CD4-positive, CD25-positive, alpha-beta regulatory T cell (primary cell): Measurements from ENCODE around the gene TAF1C. TPM values are rescaled to one million over a fixed set of nuclear protein-coding genes. Genes with fewer than 3 reads are reported as not detected.
"Not testable (repeated sequence)": the region's sequence is repeated elsewhere in the genome, so short reads cannot be mapped to it uniquely, and the experiment has no call there.

Experiments
- ATAC-seq, 2 donors: fragments of 150-1000 bp; cut with Tn5 transposase; one replicate each; pipeline ENCODE4 v1.10.0; 2021; ENCODE audit warnings: low read depth in 2 of 2, moderate number of reproducible peaks in 2 of 2, moderate library complexity in 1 of 2
- DNase-seq, 3 donors: peaks; one replicate each; pipeline versions ENCODE4 v3.0.0 to v3.0.0-alpha.2; 2012 to 2022; ENCODE audit warnings: mixed read lengths in 1 of 3
- H3K27ac ChIP-seq: one replicate; pipeline ENCODE4 v1.7.0; 2013; ENCODE audit warnings: mild to moderate bottlenecking, low read length; ENCODE audit not compliant: insufficient read depth, poor library complexity, severe bottlenecking
- H3K27me3 ChIP-seq: one replicate; pipeline ENCODE4 v1.7.0; 2013; ENCODE audit warnings: low read length; ENCODE audit not compliant: control insufficient read depth, insufficient read depth
- H3K36me3 ChIP-seq: one replicate; pipeline ENCODE4 v1.7.0; 2013; ENCODE audit warnings: mild to moderate bottlenecking, low read length, moderate library complexity; ENCODE audit not compliant: control insufficient read depth, insufficient read depth
- H3K4me1 ChIP-seq: 2 replicates; pipeline ENCODE4 v1.7.0; 2013; ENCODE audit warnings: mild to moderate bottlenecking, low read length; ENCODE audit not compliant: insufficient read depth, control insufficient read depth, poor library complexity, severe bottlenecking
- H3K4me3 ChIP-seq: one replicate; pipeline ENCODE4 v1.7.0; 2013; ENCODE audit warnings: low read depth, mild to moderate bottlenecking, low read length, moderate library complexity
- H3K9me3 ChIP-seq, 2 experiments: 1 replicate in 1 of 2; 2 replicates in 1 of 2; pipeline ENCODE4 v1.7.0; 2013; ENCODE audit warnings: low read length in 2 of 2, mild to moderate bottlenecking in 1 of 2, moderate library complexity in 1 of 2; ENCODE audit not compliant: control insufficient read depth in 2 of 2
- H3K27ac Mint-ChIP-seq, 3 donors: one replicate each; pipeline ENCODE4 v1.8.0; 2020 to 2022; ENCODE audit warnings: mild to moderate bottlenecking in 3 of 3, mixed read lengths in 3 of 3, moderate library complexity in 2 of 3
- H3K27me3 Mint-ChIP-seq: one replicate; pipeline ENCODE4 v1.8.0; 2022; ENCODE audit warnings: mild to moderate bottlenecking, mixed read lengths
- H3K36me3 Mint-ChIP-seq: one replicate; pipeline ENCODE4 v1.8.0; 2020; ENCODE audit warnings: mixed read lengths
- H3K4me1 Mint-ChIP-seq, 4 donors: one replicate each; pipeline ENCODE4 v1.8.0; 2020 to 2022; ENCODE audit warnings: mixed read lengths in 4 of 4, mild to moderate bottlenecking in 1 of 4
- H3K4me3 Mint-ChIP-seq, 4 donors: one replicate each; pipeline ENCODE4 v1.8.0; 2020 to 2022; ENCODE audit warnings: mild to moderate bottlenecking in 4 of 4, mixed read lengths in 4 of 4, moderate library complexity in 3 of 4
- H3K9me3 Mint-ChIP-seq, 7 donors: one replicate each; pipeline ENCODE4 v1.8.0; 2020 to 2022; ENCODE audit warnings: mixed read lengths in 7 of 7, mild to moderate bottlenecking in 3 of 7, moderate library complexity in 2 of 7
- polyA plus RNA-seq, 4 donors: library from polyadenylated mRNA; unstranded; fragments of 300-500 nt; fragmentation: Illumina TruSeq; gene quantifications; one replicate each; pipeline ENCODE4 v1.2.3, GENCODE V29; 2021
- total RNA-seq: library from RNA; stranded (reverse); gene quantifications from one replicate; pipeline ENCODE4 v1.2.3, GENCODE V29; 2022

The TAF1C gene
- total and polyA plus RNA-seq, 5 donors from 2014 or later, result 6.3 to 90.6 (median 7.3) TPM

DNA sequence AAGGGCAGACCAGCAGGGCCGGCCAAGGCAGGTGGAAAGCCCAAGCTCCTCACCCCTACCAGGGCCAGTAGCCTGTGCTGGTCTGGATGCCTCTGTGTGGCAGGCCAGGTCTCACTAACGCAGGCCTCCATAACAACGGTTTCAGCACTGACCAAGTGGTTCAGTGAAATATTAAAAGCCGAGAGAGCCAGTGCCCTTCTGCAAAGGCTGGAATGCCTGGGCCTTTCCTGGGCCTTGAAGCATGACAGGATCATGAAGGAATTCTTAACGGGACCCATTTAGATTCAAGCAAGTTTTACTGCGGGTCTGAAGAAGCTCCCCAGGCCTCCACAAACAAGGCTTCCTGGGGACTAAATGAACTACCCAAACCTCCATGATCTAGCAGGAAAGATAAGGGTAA, 20.4 kb upstream of the TAF1C start:
- Histone ChIP-seq H3K4me1 (no peaks in the 10 kb centered on the region), H3K27ac (no peak overlapping the region), H3K9me3 (no peaks in the 10 kb centered on the region), H3K36me3 (no peaks in the 10 kb centered on the region), H3K4me3 (no peak overlapping the region), H3K27me3 (no peaks in the 10 kb centered on the region)
- no peak overlapping the region for H3K27ac Mint-ChIP-seq
- H3K4me3 Mint-ChIP-seq, result no peak overlapping the region
- no peaks in the 10 kb centered on the region for H3K36me3 Mint-ChIP-seq
- DNase-seq, result no peak
- no peaks in the 10 kb centered on the region for H3K9me3 Mint-ChIP-seq
- H3K4me1 Mint-ChIP-seq, result no peaks in the 10 kb centered on the region
- H3K27me3 Mint-ChIP-seq, result no peaks in the 10 kb centered on the region
- no peak for ATAC-seq

- DNase-seq, result no peak
These were observed 19.3 kb upstream of the TAF1C start for GRCh38 chr16:84205976-84206691.

GRCh38 chr16:84205123-84205522, 18.3 kb upstream of the TAF1C start:
- not testable (repeated sequence) for ATAC-seq, H3K27me3 ChIP-seq, H3K36me3 Mint-ChIP-seq

More at GRCh38 chr16:84205976-84206691, 19.3 kb upstream of the TAF1C start:
- Mint-ChIP-seq H3K9me3 (no peaks in the 10 kb centered on the region), H3K27ac (peak overlapping the region in 1 of 3 donors; percentile 44), H3K36me3 (no peaks in the 10 kb centered on the region), H3K4me3 (no peak overlapping the region), H3K4me1 (no peaks in the 10 kb centered on the region), H3K27me3 (no peaks in the 10 kb centered on the region)
- Histone ChIP-seq H3K4me3 (no peak overlapping the region), H3K4me1 (no peaks in the 10 kb centered on the region), H3K27me3 (no peaks in the 10 kb centered on the region), H3K9me3 (no peaks in the 10 kb centered on the region), H3K36me3 (no peaks in the 10 kb centered on the region), H3K27ac (no peak overlapping the region)
- ATAC-seq, result no peak

GRCh38 chr16:84204551-84204950, 17.7 kb upstream of the TAF1C start:
- H3K4me3 ChIP-seq, ATAC-seq, H3K27me3 Mint-ChIP-seq, H3K9me3 Mint-ChIP-seq, H3K27ac ChIP-seq, H3K4me1 Mint-ChIP-seq, H3K27ac Mint-ChIP-seq, H3K27me3 ChIP-seq, H3K9me3 ChIP-seq, H3K36me3 ChIP-seq, H3K36me3 Mint-ChIP-seq, H3K4me3 Mint-ChIP-seq, H3K4me1 ChIP-seq, DNase-seq: not testable (repeated sequence)

More at GRCh38 chr16:84205123-84205522, 18.3 kb upstream of the TAF1C start:
- not testable (repeated sequence) for H3K4me1 Mint-ChIP-seq, H3K9me3 Mint-ChIP-seq, H3K4me1 ChIP-seq, DNase-seq, H3K9me3 ChIP-seq, H3K36me3 ChIP-seq, H3K4me3 Mint-ChIP-seq, H3K27ac Mint-ChIP-seq, H3K27me3 Mint-ChIP-seq, H3K27ac ChIP-seq, H3K4me3 ChIP-seq

DNA sequence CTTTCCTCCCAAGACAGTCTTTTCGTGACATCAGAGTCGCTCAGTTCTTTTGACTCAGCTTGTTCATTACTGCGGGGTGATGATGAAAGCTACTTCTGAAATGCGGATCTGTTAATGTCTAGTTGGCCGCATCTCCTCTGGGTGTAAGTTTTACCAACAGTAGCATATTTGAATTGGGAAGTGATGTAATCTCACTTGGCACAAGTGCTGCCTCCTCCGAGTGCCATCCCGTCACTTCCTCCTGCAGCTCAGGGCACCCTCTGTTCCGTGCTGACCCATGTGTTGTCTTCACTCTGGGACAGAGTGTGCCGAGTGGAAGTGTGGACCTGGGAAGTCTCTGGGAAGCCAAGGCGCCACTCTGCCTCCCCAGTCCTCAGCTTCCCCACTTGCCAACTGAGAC, 13.0 kb upstream of the TAF1C start:
- no peak for ATAC-seq
- no peak overlapping the region for H3K4me3 ChIP-seq
- Mint-ChIP-seq H3K9me3 (no peaks in the 10 kb centered on the region), H3K4me1 (no peaks in the 10 kb centered on the region), H3K27me3 (no peaks in the 10 kb centered on the region), H3K36me3 (no peaks in the 10 kb centered on the region), H3K4me3 (no peak overlapping the region), H3K27ac (no peak overlapping the region)
- no peaks in the 10 kb centered on the region for H3K4me1 ChIP-seq
- H3K27ac ChIP-seq, result no peak overlapping the region
- H3K36me3 ChIP-seq, result no peaks in the 10 kb centered on the region
- no peak for DNase-seq
- H3K27me3 ChIP-seq, result no peaks in the 10 kb centered on the region
- H3K9me3 ChIP-seq, result no peaks in the 10 kb centered on the region

DNA sequence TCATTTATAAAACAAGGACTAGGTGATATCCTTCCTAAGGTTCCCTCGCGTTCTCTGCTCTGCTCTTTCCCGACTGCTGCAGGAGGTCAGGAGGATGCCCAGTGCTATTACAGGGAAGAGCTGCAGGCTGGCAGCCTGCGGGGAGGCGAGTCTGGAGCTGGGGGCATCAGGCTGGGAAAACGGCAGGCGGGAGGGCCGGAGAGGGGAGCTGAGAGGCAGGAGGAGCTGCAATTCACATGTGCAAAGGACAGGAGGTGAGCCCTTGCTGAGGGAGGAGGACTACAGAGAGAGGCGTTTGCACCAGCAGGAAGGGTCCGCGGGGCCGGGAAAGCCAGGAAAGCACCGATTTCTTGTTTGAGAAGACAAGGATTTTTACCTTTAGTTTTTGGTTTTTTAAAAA, 12.2 kb upstream of the TAF1C start:
- DNase-seq, result no peak
- no peaks in the 10 kb centered on the region for H3K9me3 ChIP-seq
- no peaks in the 10 kb centered on the region for H3K27me3 ChIP-seq
- no peaks in the 10 kb centered on the region for H3K36me3 Mint-ChIP-seq
- no peak overlapping the region for H3K4me3 ChIP-seq
- ATAC-seq, result no peak
- no peak overlapping the region for H3K4me3 Mint-ChIP-seq
- H3K4me1 Mint-ChIP-seq, result peaks cover 0 to 7% (median 3%) of the 10 kb centered on the region in 4 donors
- no peak overlapping the region for H3K27ac ChIP-seq
- H3K27me3 Mint-ChIP-seq, result no peaks in the 10 kb centered on the region
- no peaks in the 10 kb centered on the region for H3K36me3 ChIP-seq
- no peak overlapping the region for H3K27ac Mint-ChIP-seq
- H3K9me3 Mint-ChIP-seq, result no peaks in the 10 kb centered on the region
- H3K4me1 ChIP-seq, result peaks cover 4% of the 10 kb centered on the region

- Histone ChIP-seq H3K36me3 (no peaks in the 10 kb centered on the region), H3K27me3 (no peaks in the 10 kb centered on the region), H3K4me3 (no peak overlapping the region), H3K9me3 (no peaks in the 10 kb centered on the region), H3K4me1 (peaks cover 11% of the 10 kb centered on the region), H3K27ac (no peak overlapping the region)
- no peak for DNase-seq
- no peak overlapping the region for H3K4me3 Mint-ChIP-seq
- no peaks in the 10 kb centered on the region for H3K36me3 Mint-ChIP-seq
- H3K9me3 Mint-ChIP-seq, result no peaks in the 10 kb centered on the region
- H3K27ac Mint-ChIP-seq, result no peak overlapping the region
- peaks cover 0 to 14% (median 6%) of the 10 kb centered on the region in 4 donors for H3K4me1 Mint-ChIP-seq
- no peaks in the 10 kb centered on the region for H3K27me3 Mint-ChIP-seq
- no peak for ATAC-seq
These were observed 11.5 kb upstream of the TAF1C start for GRCh38 chr16:84198401-84198800.

GRCh38 chr16:84197466-84198128, 10.7 kb upstream of the TAF1C start:
- Histone ChIP-seq H3K27ac (no peak overlapping the region), H3K36me3 (no peaks in the 10 kb centered on the region), H3K27me3 (no peaks in the 10 kb centered on the region), H3K9me3 (no peaks in the 10 kb centered on the region), H3K4me3 (no peak overlapping the region), H3K4me1 (peaks cover 11% of the 10 kb centered on the region)
- no peak overlapping the region for H3K27ac Mint-ChIP-seq
- DNase-seq (no peak), ATAC-seq (no peak)
- H3K36me3 Mint-ChIP-seq, result no peaks in the 10 kb centered on the region
- H3K4me1 Mint-ChIP-seq, result peaks cover 5 to 21% (median 6%) of the 10 kb centered on the region in 4 donors
- H3K27me3 Mint-ChIP-seq, result no peaks in the 10 kb centered on the region
- H3K9me3 Mint-ChIP-seq, result no peaks in the 10 kb centered on the region
- peak overlapping the region in 1 of 4 donors; percentile 29 for H3K4me3 Mint-ChIP-seq
